HG02759 (cell line): Measurements from ENCODE around the gene KANSL2.
"Not testable (repeated sequence)": the region's sequence is repeated elsewhere in the genome, so short reads cannot be mapped to it uniquely, and the experiment has no call there.

Experiments
- ATAC-seq: cut with Tn5 transposase; IDR thresholded peaks from one replicate; pipeline ENCODE4 v1.9.1; 2021; ENCODE audit warnings: mild to moderate bottlenecking, moderate library complexity; ENCODE audit not compliant: unreplicated experiment

KANSL2 gene

GRCh38 chr12:48683534-48683933 lies 1.5 kb upstream of the KANSL2 start:
- ATAC-seq = no peak

GRCh38 chr12:48682927-48683326 lies 889 bp upstream of the KANSL2 start:
- no peak for ATAC-seq

GRCh38 chr12:48682533-48682905 lies 481 bp upstream of the KANSL2 start:
- ATAC-seq = not testable (repeated sequence)

GRCh38 chr12:48681399-48681709 lies 684 bp downstream of the KANSL2 start:
- ATAC-seq = no peak

GRCh38 chr12:48680861-48681260 lies 1.2 kb downstream of the KANSL2 start:
- ATAC-seq = no peak

GRCh38 chr12:48678551-48679185 lies 3.4 kb downstream of the KANSL2 start:
- ATAC-seq = no peak

GRCh38 chr12:48671231-48671856 lies 10.7 kb downstream of the KANSL2 start:
- ATAC-seq = no peak

GRCh38 chr12:48668996-48669395 lies 13.0 kb downstream of the KANSL2 start:
- no peak for ATAC-seq

- no peak for ATAC-seq
These were observed 22.2 kb downstream of the KANSL2 start for GRCh38 chr12:48659863-48660262.

- ATAC-seq = no peak
These were observed 30.4 kb downstream of the KANSL2 start for GRCh38 chr12:48651681-48652080.

GRCh38 chr12:48645354-48645753 lies 36.7 kb downstream of the KANSL2 start:
- ATAC-seq = not testable (repeated sequence)

GRCh38 chr12:48643011-48643410 lies 39.0 kb downstream of the KANSL2 start:
- no peak for ATAC-seq

- ATAC-seq = not testable (repeated sequence)
These were observed 40.1 kb downstream of the KANSL2 start for GRCh38 chr12:48641752-48642555.

- ATAC-seq = no peak
These were observed 41.2 kb downstream of the KANSL2 start for GRCh38 chr12:48640854-48641253.

GRCh38 chr12:48640428-48640827 lies 41.6 kb downstream of the KANSL2 start:
- no peak for ATAC-seq

- no peak for ATAC-seq
These were observed 51.0 kb downstream of the KANSL2 start for GRCh38 chr12:48631071-48631470.

GRCh38 chr12:48630346-48630745 lies 51.7 kb downstream of the KANSL2 start:
- no peak for ATAC-seq

- no peak for ATAC-seq
These were observed 52.5 kb downstream of the KANSL2 start for GRCh38 chr12:48629541-48629940.

GRCh38 chr12:48627556-48627955 lies 54.5 kb downstream of the KANSL2 start:
- no peak for ATAC-seq

GRCh38 chr12:48622997-48623396 lies 59.0 kb downstream of the KANSL2 start:
- ATAC-seq = not testable (repeated sequence)

GRCh38 chr12:48618541-48618940 lies 63.5 kb downstream of the KANSL2 start:
- peak; percentile 75 for ATAC-seq

- ATAC-seq = no peak
These were observed 66.4 kb downstream of the KANSL2 start for GRCh38 chr12:48615681-48616080.
